H9 (cell line): ENCODE measurements around the gene PCCA. TPM values are rescaled to one million over a fixed set of nuclear protein-coding genes. Genes with fewer than 3 reads are reported as not detected.

Experiments
- DNase-seq: peaks from one replicate; pipeline ENCODE4 v3.0.0-alpha.2; 2017
- H2AFZ ChIP-seq: one replicate; pipeline ENCODE4 v1.6.1; 2013; ENCODE audit warnings: mild to moderate bottlenecking, low read length, control low read depth, moderate library complexity
- H2AK5ac ChIP-seq: 2 replicates; pipeline ENCODE4 v1.6.1; 2013; ENCODE audit warnings: low read length, control low read depth, mixed read lengths; ENCODE audit not compliant: insufficient read length
- H2BK120ac ChIP-seq: one replicate; pipeline ENCODE4 v1.6.1; 2013; ENCODE audit warnings: low read depth, mild to moderate bottlenecking, low read length, control low read depth, inconsistent platforms; ENCODE audit not compliant: poor library complexity, severe bottlenecking
- H2BK12ac ChIP-seq: 2 replicates; pipeline ENCODE4 v1.6.1; 2013; ENCODE audit warnings: low read length, control low read depth, mixed read lengths, low read depth; ENCODE audit not compliant: insufficient read length
- H2BK15ac ChIP-seq: 2 replicates; pipeline ENCODE4 v1.6.1; 2013; ENCODE audit warnings: low read depth, low read length, control low read depth
- H2BK20ac ChIP-seq: one replicate; pipeline ENCODE4 v1.6.1; 2013; ENCODE audit warnings: low read depth, mild to moderate bottlenecking, low read length, control low read depth, inconsistent platforms; ENCODE audit not compliant: poor library complexity, severe bottlenecking
- H2BK5ac ChIP-seq: 2 replicates; pipeline ENCODE4 v1.6.1; 2013; ENCODE audit warnings: low read length, control low read depth, mixed read lengths; ENCODE audit not compliant: insufficient read length
- H3K14ac ChIP-seq: 2 replicates; pipeline ENCODE4 v1.6.1; 2013; ENCODE audit warnings: low read length, control low read depth; ENCODE audit not compliant: insufficient read depth
- H3K18ac ChIP-seq: 2 replicates; pipeline ENCODE4 v1.6.1; 2013; ENCODE audit warnings: low read depth, mild to moderate bottlenecking, mixed read lengths, low read length, control low read depth; ENCODE audit not compliant: insufficient read length
- H3K23ac ChIP-seq: 2 replicates; pipeline ENCODE4 v1.6.1; 2013; ENCODE audit warnings: low read length, control low read depth, mixed read lengths, low read depth; ENCODE audit not compliant: insufficient read length
- H3K23me2 ChIP-seq: 2 replicates; pipeline ENCODE4 v1.6.1; 2013; ENCODE audit warnings: low read depth, mild to moderate bottlenecking, mixed read lengths, low read length, control low read depth; ENCODE audit not compliant: insufficient read length, poor library complexity, severe bottlenecking
- H3K27ac ChIP-seq: 2 replicates; pipeline ENCODE4 v1.5.1; 2013; ENCODE audit warnings: low read length, control low read depth, mixed read lengths, low read depth; ENCODE audit not compliant: insufficient read length
- H3K27me3 ChIP-seq: 2 replicates; pipeline ENCODE4 v1.6.1; 2013; ENCODE audit warnings: low read length, control low read depth, inconsistent platforms; ENCODE audit not compliant: insufficient read depth
- H3K4ac ChIP-seq: 2 replicates; pipeline ENCODE4 v1.6.1; 2013; ENCODE audit warnings: low read depth, mild to moderate bottlenecking, control low read depth, inconsistent platforms, low read length, moderate library complexity
- H3K4me1 ChIP-seq: 2 replicates; pipeline ENCODE4 v1.6.1; 2013; ENCODE audit warnings: low read length, control low read depth, inconsistent platforms; ENCODE audit not compliant: insufficient read depth
- H3K4me2 ChIP-seq: 2 replicates; pipeline ENCODE4 v1.6.1; 2013; ENCODE audit warnings: low read length, control low read depth, mixed read lengths; ENCODE audit not compliant: insufficient read length, insufficient read depth
- H3K56ac ChIP-seq: 2 replicates; pipeline ENCODE4 v1.6.1; 2013; ENCODE audit warnings: low read depth, mild to moderate bottlenecking, mixed read lengths, low read length, control low read depth; ENCODE audit not compliant: insufficient read length
- H3K79me1 ChIP-seq: 2 replicates; pipeline ENCODE4 v1.6.1; 2013; ENCODE audit warnings: low read depth, mild to moderate bottlenecking, moderate library complexity, low read length, control low read depth, inconsistent platforms; ENCODE audit not compliant: insufficient read depth, poor library complexity, severe bottlenecking
- H3K79me2 ChIP-seq: 2 replicates; pipeline ENCODE4 v1.6.1; 2013; ENCODE audit warnings: low read length, control low read depth, inconsistent platforms; ENCODE audit not compliant: insufficient read depth
- H3K9ac ChIP-seq: 2 replicates; pipeline ENCODE4 v1.6.1; 2013; ENCODE audit warnings: low read length, control low read depth, mixed read lengths; ENCODE audit not compliant: insufficient read length; ENCODE audit errors: extremely low read depth
- H3K9me3 ChIP-seq: one replicate; pipeline ENCODE4 v1.6.1; 2013; ENCODE audit warnings: low read depth, low read length, inconsistent platforms; ENCODE audit not compliant: control insufficient read depth
- H3T11ph ChIP-seq: one replicate; pipeline ENCODE4 v1.6.1; 2013; ENCODE audit warnings: mild to moderate bottlenecking, low read length, control low read depth, inconsistent platforms
- H4K20me1 ChIP-seq: one replicate; pipeline ENCODE4 v1.6.1; 2013; ENCODE audit not compliant: control insufficient read depth, insufficient read length, insufficient read depth
- H4K5ac ChIP-seq: 2 replicates; pipeline ENCODE4 v1.6.1; 2013; ENCODE audit warnings: low read depth, mild to moderate bottlenecking, mixed read lengths, low read length, control low read depth; ENCODE audit not compliant: insufficient read length
- H4K8ac ChIP-seq: replicated peaks from 2 replicates; pipeline ENCODE4 v1.6.1; 2013; ENCODE audit warnings: low read length, control low read depth, mixed read lengths, low read depth; ENCODE audit not compliant: insufficient read length
- H4K91ac ChIP-seq: 2 replicates; pipeline ENCODE4 v1.6.1; 2013; ENCODE audit warnings: low read depth, mild to moderate bottlenecking, moderate library complexity, mixed read lengths, low read length, control low read depth; ENCODE audit not compliant: insufficient read length
- H3K27ac Mint-ChIP-seq, 3 experiments: 2 replicates in 2 of 3; 3 replicates in 1 of 3; pipeline ENCODE4 v1.8.0; 2020 to 2021; ENCODE audit warnings: mixed read lengths in 3 of 3, mild to moderate bottlenecking in 1 of 3, moderate library complexity in 1 of 3
- H3K27me3 Mint-ChIP-seq: 2 replicates; pipeline ENCODE4 v1.8.0; 2021; ENCODE audit warnings: low read depth, mild to moderate bottlenecking, moderate library complexity, mixed read lengths
- H3K36me3 Mint-ChIP-seq, 3 experiments: 2 replicates in 2 of 3; 3 replicates in 1 of 3; pipeline ENCODE4 v1.8.0; 2020 to 2021; ENCODE audit warnings: low read depth in 3 of 3, mixed read lengths in 3 of 3; ENCODE audit not compliant: insufficient read depth in 1 of 3
- H3K4me1 Mint-ChIP-seq, 2 experiments: 2 replicates each; pipeline ENCODE4 v1.8.0; 2020; ENCODE audit warnings: mixed read lengths in 2 of 2
- H3K4me3 Mint-ChIP-seq, 2 experiments: 2 replicates in 1 of 2; 3 replicates in 1 of 2; pipeline ENCODE4 v1.8.0; 2020 to 2021; ENCODE audit warnings: mild to moderate bottlenecking in 2 of 2, mixed read lengths in 2 of 2, moderate library complexity in 1 of 2
- H3K9me3 Mint-ChIP-seq, 2 experiments: 2 replicates in 1 of 2; 3 replicates in 1 of 2; pipeline ENCODE4 v1.8.0; 2020; ENCODE audit warnings: mild to moderate bottlenecking in 2 of 2, mixed read lengths in 2 of 2, moderate library complexity in 1 of 2
- CTCF ChIP-seq: fragments of 200-600 bp; sonication (generic); conservative IDR thresholded peaks from 3 replicates; pipeline ENCODE4 v1.8.0; 2021; ENCODE audit warnings: antibody characterized with exemption, mild to moderate bottlenecking
- WGBS: extraction: QIAGEN DNeasy Blood & Tissue Kit; methylation state at CpG from one replicate; pipeline ENCODE4 v1.1.7; 2013; ENCODE audit warnings: missing lambda C conversion rate, low lambda C conversion rate, mixed read lengths; ENCODE audit not compliant: insufficient read length; ENCODE audit errors: extremely low coverage; 5-methylcytosine and 5-hydroxymethylcytosine counted together
- total RNA-seq: library from RNA; stranded (reverse); gene quantifications from 2 replicates; pipeline ENCODE4 v1.2.1, GENCODE V29; 2021

PCCA gene
- total RNA-seq, 1 experiment from 2014 or later = 56.5 TPM

- Mint-ChIP-seq H3K36me3 (no peaks in the 10 kb centered on the region), H3K27ac (peak overlapping the region in 1 of 3 experiments; percentile 62; a peak in 2 of 7 replicates), H3K27me3 (no peaks in the 10 kb centered on the region), H3K4me1 (peaks cover 50 to 51% of the 10 kb centered on the region in 2 experiments), H3K4me3 (no peak overlapping the region), H3K9me3 (no peaks in the 10 kb centered on the region)
- no peak overlapping the region for H2BK120ac ChIP-seq
- no peak overlapping the region for H2AFZ ChIP-seq
- no peak overlapping the region for H3K56ac ChIP-seq
- no peak overlapping the region for H4K5ac ChIP-seq
- H3K79me1 ChIP-seq = no peaks in the 10 kb centered on the region
- no peaks in the 10 kb centered on the region for H3K9me3 ChIP-seq
- H3K14ac ChIP-seq = no peak overlapping the region; the same call in 1 of the 2 replicates
- no peak overlapping the region for H2AK5ac ChIP-seq
- H3K27me3 ChIP-seq = no peaks in the 10 kb centered on the region
- H2BK15ac ChIP-seq = no peak overlapping the region
- no peaks in the 10 kb centered on the region for H3K79me2 ChIP-seq
- no peak for DNase-seq
- WGBS = no CpG with 5 or more reads among the region's 15 CpGs
- H4K20me1 ChIP-seq = no peaks in the 10 kb centered on the region
- H2BK20ac ChIP-seq = no peak overlapping the region
- no peak overlapping the region for H3K4me2 ChIP-seq
- H2BK5ac ChIP-seq = no peak overlapping the region
- no peak overlapping the region for H3K27ac ChIP-seq
- H3K23ac ChIP-seq = no peak overlapping the region
- no peaks in the 10 kb centered on the region for H3K23me2 ChIP-seq
- no peak overlapping the region for H3T11ph ChIP-seq
- H3K9ac ChIP-seq = no peak overlapping the region
- no peak overlapping the region for H3K4ac ChIP-seq
- no peak overlapping the region for H2BK12ac ChIP-seq
- H3K4me1 ChIP-seq = peaks cover 20% of the 10 kb centered on the region
- TF ChIP-seq CTCF = no peak
- H4K8ac ChIP-seq = no peak overlapping the region
- H3K18ac ChIP-seq = no peak overlapping the region
- no peak overlapping the region for H4K91ac ChIP-seq
Measured at GRCh38 chr13:100506154-100506553, 417.3 kb downstream of the PCCA start.
